GM23338 (cell line): ENCODE measurements around the gene PLD5. TPM values are rescaled to one million over a fixed set of nuclear protein-coding genes. Genes with fewer than 3 reads are reported as not detected.

Experiments
- ATAC-seq: fragments of 200-7000 bp; cut with Tn5 transposase; 3 replicates; pipeline ENCODE4 v1.9.1; 2020
- DNase-seq: peaks from one replicate; pipeline ENCODE4 v3.0.0-alpha.2; 2015; ENCODE audit warnings: low spot score
- H2AFZ ChIP-seq: fragments of 200-600 bp; sonication (generic); 2 replicates; pipeline ENCODE4 v1.8.0; 2016; ENCODE audit warnings: antibody characterized with exemption, mild to moderate bottlenecking, moderate library complexity
- H3F3A ChIP-seq: fragments of 200-600 bp; sonication (generic); replicated peaks from 2 replicates; pipeline ENCODE4 v1.8.0; 2017; ENCODE audit warnings: antibody characterized with exemption, mixed run types, low read depth
- H3K27ac ChIP-seq: fragments of 200-600 bp; sonication (generic); 2 replicates; pipeline ENCODE4 v1.6.1; 2016; ENCODE audit warnings: low read depth
- H3K27me3 ChIP-seq: fragments of 200-600 bp; sonication (generic); 2 replicates; pipeline ENCODE4 v1.8.0; 2016; ENCODE audit warnings: mild to moderate bottlenecking, mixed run types, moderate library complexity; ENCODE audit not compliant: insufficient read depth
- H3K36me3 ChIP-seq: fragments of 200-600 bp; sonication (generic); 2 replicates; pipeline ENCODE4 v1.8.0; 2016; ENCODE audit warnings: mild to moderate bottlenecking; ENCODE audit not compliant: insufficient read depth
- H3K4me1 ChIP-seq: fragments of 200-600 bp; sonication (generic); 2 replicates; pipeline ENCODE4 v1.8.0; 2016; ENCODE audit warnings: mild to moderate bottlenecking, moderate library complexity; ENCODE audit not compliant: insufficient read depth
- H3K4me2 ChIP-seq: fragments of 200-600 bp; sonication (generic); 2 replicates; pipeline ENCODE4 v1.7.1; 2017; ENCODE audit warnings: mixed run types
- H3K4me3 ChIP-seq: fragments of 200-600 bp; sonication (generic); 2 replicates; pipeline ENCODE4 v1.6.1; 2016; ENCODE audit warnings: mixed run types
- H3K79me2 ChIP-seq: fragments of 200-600 bp; sonication (generic); replicated peaks from 2 replicates; pipeline ENCODE4 v1.8.0; 2017; ENCODE audit warnings: mild to moderate bottlenecking; ENCODE audit not compliant: insufficient read depth
- H3K9me2 ChIP-seq: fragments of 200-600 bp; sonication (generic); 2 replicates; pipeline ENCODE4 v1.8.0; 2017; ENCODE audit not compliant: insufficient read depth
- H4K20me1 ChIP-seq: fragments of 200-600 bp; sonication (generic); replicated peaks from 2 replicates; pipeline ENCODE4 v1.8.0; 2017; ENCODE audit warnings: mild to moderate bottlenecking; ENCODE audit not compliant: insufficient read depth
- H3K27ac Mint-ChIP-seq: 2 replicates; pipeline ENCODE4 v1.8.0; 2020; ENCODE audit warnings: inconsistent platforms, mild to moderate bottlenecking, moderate library complexity, mixed read lengths
- H3K27me3 Mint-ChIP-seq: 3 replicates; pipeline ENCODE4 v1.8.0; 2022; ENCODE audit warnings: low read depth, mild to moderate bottlenecking, moderate library complexity, mixed read lengths, inconsistent platforms; ENCODE audit not compliant: insufficient read depth, poor library complexity
- H3K36me3 Mint-ChIP-seq: 3 replicates; pipeline ENCODE4 v1.8.0; 2021; ENCODE audit warnings: low read depth, mild to moderate bottlenecking, inconsistent platforms, moderate library complexity, mixed read lengths
- H3K4me1 Mint-ChIP-seq: 3 replicates; pipeline ENCODE4 v1.8.0; 2020; ENCODE audit warnings: mild to moderate bottlenecking, inconsistent platforms, mixed read lengths
- H3K4me3 Mint-ChIP-seq: 3 replicates; pipeline ENCODE4 v1.8.0; 2021; ENCODE audit warnings: moderate library complexity, mild to moderate bottlenecking, inconsistent platforms, mixed read lengths
- H3K9me3 Mint-ChIP-seq: 3 replicates; pipeline ENCODE4 v1.8.0; 2020; ENCODE audit warnings: moderate library complexity, mild to moderate bottlenecking, inconsistent platforms, mixed read lengths
- CREB1 ChIP-seq: fragments of 250-450 bp; sonication (Bioruptor Pico); IDR thresholded peaks from 2 replicates; pipeline ENCODE4 v1.5.0; 2020; ENCODE audit warnings: low read depth, mild to moderate bottlenecking, moderate library complexity
- EZH2 ChIP-seq: fragments of 200-600 bp; sonication (generic); IDR thresholded peaks from one replicate; pipeline ENCODE4 v1.8.0; 2017; ENCODE audit warnings: antibody characterized with exemption, mild to moderate bottlenecking, low read depth; ENCODE audit not compliant: unreplicated experiment
- EZH2phosphoT487 ChIP-seq: fragments of 200-600 bp; sonication (generic); IDR thresholded peaks from one replicate; pipeline ENCODE4 v1.8.1; 2018; ENCODE audit warnings: antibody characterized with exemption; ENCODE audit not compliant: unreplicated experiment
- JUNB ChIP-seq: IDR thresholded peaks from one replicate; pipeline ENCODE4 v1.6.1; 2016; ENCODE audit warnings: antibody characterized with exemption; ENCODE audit not compliant: unreplicated experiment
- POLR2AphosphoS5 ChIP-seq: IDR thresholded peaks from 2 replicates; pipeline ENCODE4 v1.6.1; 2016; ENCODE audit warnings: antibody characterized with exemption, low read depth
- STAT1 ChIP-seq: IDR thresholded peaks from one replicate; pipeline ENCODE4 v1.6.1; 2016; ENCODE audit warnings: antibody characterized with exemption; ENCODE audit not compliant: unreplicated experiment
- ZNF114 ChIP-seq: fragments of 250-450 bp; sonication (Bioruptor Pico); IDR thresholded peaks from 2 replicates; pipeline ENCODE4 v1.5.0; 2020; ENCODE audit warnings: mild to moderate bottlenecking, moderate library complexity
- ZNF331 ChIP-seq: fragments of 250-450 bp; sonication (Bioruptor Pico); IDR thresholded peaks from 2 replicates; pipeline ENCODE4 v1.5.0; 2020; ENCODE audit warnings: low read depth, mild to moderate bottlenecking, moderate library complexity
- polyA plus RNA-seq: library from polyadenylated mRNA; unstranded; fragments of >200 nt; fragmentation: Nextera tagmentation; extraction: Ambion mirVana; gene quantifications from 2 replicates; pipeline ENCODE4 v1.2.1, GENCODE V29; 2016
- total RNA-seq: library from RNA; depleted of rRNA; stranded (reverse); fragments of >200 nt; shearing (Covaris generic); gene quantifications from 2 replicates; pipeline ENCODE4 v1.2.3, GENCODE V29; 2014
- TF ChIP-seq, protein P1 (sequence below): IDR thresholded peaks from one replicate; pipeline ENCODE4 v1.6.1; 2018; ENCODE audit warnings: antibody characterized with exemption; ENCODE audit not compliant: unreplicated experiment
- TF ChIP-seq, protein P2 (sequence below): fragments of 250-450 bp; sonication (Bioruptor Pico); IDR thresholded peaks from 2 replicates; pipeline ENCODE4 v1.5.0; 2020; ENCODE audit warnings: mild to moderate bottlenecking, moderate library complexity
- TF ChIP-seq, protein P3 (sequence below), 2 experiments: fragments of 200-600 bp in 1 of 2; sonication (generic) in 1 of 2; conservative IDR thresholded peaks; 2 replicates each; pipeline versions ENCODE4 v1.5.1 to v1.6.1; 2016 to 2017; ENCODE audit warnings: antibody characterized with exemption in 2 of 2, low read depth in 2 of 2, mild to moderate bottlenecking in 2 of 2, moderate library complexity in 1 of 2
- TF ChIP-seq, protein P4 (sequence below): IDR thresholded peaks from 2 replicates; pipeline ENCODE4 v1.6.1; 2016; ENCODE audit warnings: antibody characterized with exemption

PLD5 gene
- total and polyA plus RNA-seq, 2 experiments from 2014 or later: 5.5 to 5.8 TPM

DNA sequence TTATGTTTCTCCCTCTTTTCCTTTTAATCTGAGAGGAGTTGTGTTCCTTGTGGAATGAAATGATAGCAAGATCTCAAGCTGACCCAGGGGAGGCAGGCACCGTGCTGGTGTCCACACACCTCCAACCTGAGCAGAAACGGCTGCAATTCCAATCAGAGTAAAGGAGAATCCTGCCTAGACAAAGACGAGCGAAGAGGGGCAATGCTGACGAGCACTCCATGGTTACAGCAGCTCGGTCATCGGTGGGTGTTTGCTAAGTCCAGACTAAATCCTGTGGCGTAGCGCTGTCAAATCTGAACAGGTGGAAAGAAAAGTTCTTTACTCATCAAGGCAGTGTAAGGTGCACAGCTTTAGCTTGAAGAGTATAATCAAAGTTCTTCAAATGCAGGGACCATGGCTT lies 74.8 kb downstream of the PLD5 start (continued):
- TF ChIP-seq EZH2: no peak
- TF ChIP-seq STAT1: no peak
- TF ChIP-seq, protein P1, sequence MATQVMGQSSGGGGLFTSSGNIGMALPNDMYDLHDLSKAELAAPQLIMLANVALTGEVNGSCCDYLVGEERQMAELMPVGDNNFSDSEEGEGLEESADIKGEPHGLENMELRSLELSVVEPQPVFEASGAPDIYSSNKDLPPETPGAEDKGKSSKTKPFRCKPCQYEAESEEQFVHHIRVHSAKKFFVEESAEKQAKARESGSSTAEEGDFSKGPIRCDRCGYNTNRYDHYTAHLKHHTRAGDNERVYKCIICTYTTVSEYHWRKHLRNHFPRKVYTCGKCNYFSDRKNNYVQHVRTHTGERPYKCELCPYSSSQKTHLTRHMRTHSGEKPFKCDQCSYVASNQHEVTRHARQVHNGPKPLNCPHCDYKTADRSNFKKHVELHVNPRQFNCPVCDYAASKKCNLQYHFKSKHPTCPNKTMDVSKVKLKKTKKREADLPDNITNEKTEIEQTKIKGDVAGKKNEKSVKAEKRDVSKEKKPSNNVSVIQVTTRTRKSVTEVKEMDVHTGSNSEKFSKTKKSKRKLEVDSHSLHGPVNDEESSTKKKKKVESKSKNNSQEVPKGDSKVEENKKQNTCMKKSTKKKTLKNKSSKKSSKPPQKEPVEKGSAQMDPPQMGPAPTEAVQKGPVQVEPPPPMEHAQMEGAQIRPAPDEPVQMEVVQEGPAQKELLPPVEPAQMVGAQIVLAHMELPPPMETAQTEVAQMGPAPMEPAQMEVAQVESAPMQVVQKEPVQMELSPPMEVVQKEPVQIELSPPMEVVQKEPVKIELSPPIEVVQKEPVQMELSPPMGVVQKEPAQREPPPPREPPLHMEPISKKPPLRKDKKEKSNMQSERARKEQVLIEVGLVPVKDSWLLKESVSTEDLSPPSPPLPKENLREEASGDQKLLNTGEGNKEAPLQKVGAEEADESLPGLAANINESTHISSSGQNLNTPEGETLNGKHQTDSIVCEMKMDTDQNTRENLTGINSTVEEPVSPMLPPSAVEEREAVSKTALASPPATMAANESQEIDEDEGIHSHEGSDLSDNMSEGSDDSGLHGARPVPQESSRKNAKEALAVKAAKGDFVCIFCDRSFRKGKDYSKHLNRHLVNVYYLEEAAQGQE: no peak
- TF ChIP-seq EZH2phosphoT487: no peak
- TF ChIP-seq ZNF331: no peak
- no peak for TF ChIP-seq CREB1

DNA sequence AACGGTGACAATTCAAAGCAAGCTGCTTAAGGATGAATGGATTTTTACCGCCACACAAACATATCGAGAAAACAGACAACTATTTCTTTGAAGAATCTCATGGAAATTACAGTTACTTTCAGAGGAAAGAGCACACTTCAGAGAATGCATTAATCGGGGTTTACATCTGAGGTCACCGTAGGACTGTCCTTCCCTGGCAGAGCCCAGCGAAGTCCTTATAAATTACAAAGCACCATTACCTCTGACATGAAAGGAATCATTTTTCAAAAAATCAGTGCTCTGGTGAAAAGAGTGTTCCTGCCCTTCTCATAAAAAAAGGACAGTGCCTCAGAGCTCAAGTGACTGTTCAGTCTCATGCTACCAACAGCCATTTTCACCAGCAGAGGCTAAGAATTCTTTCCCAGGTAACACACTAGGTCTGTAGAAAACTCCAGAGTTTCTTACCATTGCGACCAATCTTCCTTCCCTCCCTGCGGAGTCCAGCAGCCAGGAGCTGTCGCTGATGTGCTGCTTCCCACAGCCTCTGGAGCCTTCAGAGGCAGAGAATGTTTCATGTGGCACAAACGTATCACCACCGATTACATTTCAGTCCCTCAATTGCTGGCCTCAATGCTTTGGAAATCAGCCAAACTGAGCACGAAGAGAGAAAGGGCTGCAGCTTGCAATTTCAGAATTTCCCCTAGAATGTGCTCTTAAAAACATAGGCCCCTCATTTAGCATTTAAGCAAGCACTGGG lies 75.4 kb downstream of the PLD5 start:
- no peaks in the 10 kb centered on the region for H3K36me3 ChIP-seq
- peak; percentile 53 for ATAC-seq
- Mint-ChIP-seq H3K9me3 (no peaks in the 10 kb centered on the region), H3K4me3 (no peak overlapping the region), H3K27ac (no peak overlapping the region; the same call in none of the 2 replicates), H3K4me1 (peaks cover 37% of the 10 kb centered on the region), H3K27me3 (peaks cover 8% of the 10 kb centered on the region), H3K36me3 (no peaks in the 10 kb centered on the region; the same call in 2 of the 3 replicates)
- peak overlapping the region; percentile 83 for H3K27ac ChIP-seq
- H3K27me3 ChIP-seq: no peaks in the 10 kb centered on the region
- H4K20me1 ChIP-seq: no peaks in the 10 kb centered on the region
- H3K9me2 ChIP-seq: no peaks in the 10 kb centered on the region
- peak; percentile 20 for DNase-seq
- no peaks in the 10 kb centered on the region for H3F3A ChIP-seq
- H3K79me2 ChIP-seq: no peaks in the 10 kb centered on the region
- H2AFZ ChIP-seq: peak overlapping the region; percentile 0; the same call in 1 of the 2 replicates
- H3K4me2 ChIP-seq: peak overlapping the region; percentile 26; the same call in 1 of the 2 replicates
- H3K4me3 ChIP-seq: no peak overlapping the region
- H3K4me1 ChIP-seq: peaks cover 47% of the 10 kb centered on the region
- TF ChIP-seq CREB1 (no peak), EZH2 (no peak), POLR2AphosphoS5 (no peak), EZH2phosphoT487 (no peak), ZNF114 (CRISPR knock-in tag) (no peak), JUNB (no peak)
- TF ChIP-seq, protein P2, sequence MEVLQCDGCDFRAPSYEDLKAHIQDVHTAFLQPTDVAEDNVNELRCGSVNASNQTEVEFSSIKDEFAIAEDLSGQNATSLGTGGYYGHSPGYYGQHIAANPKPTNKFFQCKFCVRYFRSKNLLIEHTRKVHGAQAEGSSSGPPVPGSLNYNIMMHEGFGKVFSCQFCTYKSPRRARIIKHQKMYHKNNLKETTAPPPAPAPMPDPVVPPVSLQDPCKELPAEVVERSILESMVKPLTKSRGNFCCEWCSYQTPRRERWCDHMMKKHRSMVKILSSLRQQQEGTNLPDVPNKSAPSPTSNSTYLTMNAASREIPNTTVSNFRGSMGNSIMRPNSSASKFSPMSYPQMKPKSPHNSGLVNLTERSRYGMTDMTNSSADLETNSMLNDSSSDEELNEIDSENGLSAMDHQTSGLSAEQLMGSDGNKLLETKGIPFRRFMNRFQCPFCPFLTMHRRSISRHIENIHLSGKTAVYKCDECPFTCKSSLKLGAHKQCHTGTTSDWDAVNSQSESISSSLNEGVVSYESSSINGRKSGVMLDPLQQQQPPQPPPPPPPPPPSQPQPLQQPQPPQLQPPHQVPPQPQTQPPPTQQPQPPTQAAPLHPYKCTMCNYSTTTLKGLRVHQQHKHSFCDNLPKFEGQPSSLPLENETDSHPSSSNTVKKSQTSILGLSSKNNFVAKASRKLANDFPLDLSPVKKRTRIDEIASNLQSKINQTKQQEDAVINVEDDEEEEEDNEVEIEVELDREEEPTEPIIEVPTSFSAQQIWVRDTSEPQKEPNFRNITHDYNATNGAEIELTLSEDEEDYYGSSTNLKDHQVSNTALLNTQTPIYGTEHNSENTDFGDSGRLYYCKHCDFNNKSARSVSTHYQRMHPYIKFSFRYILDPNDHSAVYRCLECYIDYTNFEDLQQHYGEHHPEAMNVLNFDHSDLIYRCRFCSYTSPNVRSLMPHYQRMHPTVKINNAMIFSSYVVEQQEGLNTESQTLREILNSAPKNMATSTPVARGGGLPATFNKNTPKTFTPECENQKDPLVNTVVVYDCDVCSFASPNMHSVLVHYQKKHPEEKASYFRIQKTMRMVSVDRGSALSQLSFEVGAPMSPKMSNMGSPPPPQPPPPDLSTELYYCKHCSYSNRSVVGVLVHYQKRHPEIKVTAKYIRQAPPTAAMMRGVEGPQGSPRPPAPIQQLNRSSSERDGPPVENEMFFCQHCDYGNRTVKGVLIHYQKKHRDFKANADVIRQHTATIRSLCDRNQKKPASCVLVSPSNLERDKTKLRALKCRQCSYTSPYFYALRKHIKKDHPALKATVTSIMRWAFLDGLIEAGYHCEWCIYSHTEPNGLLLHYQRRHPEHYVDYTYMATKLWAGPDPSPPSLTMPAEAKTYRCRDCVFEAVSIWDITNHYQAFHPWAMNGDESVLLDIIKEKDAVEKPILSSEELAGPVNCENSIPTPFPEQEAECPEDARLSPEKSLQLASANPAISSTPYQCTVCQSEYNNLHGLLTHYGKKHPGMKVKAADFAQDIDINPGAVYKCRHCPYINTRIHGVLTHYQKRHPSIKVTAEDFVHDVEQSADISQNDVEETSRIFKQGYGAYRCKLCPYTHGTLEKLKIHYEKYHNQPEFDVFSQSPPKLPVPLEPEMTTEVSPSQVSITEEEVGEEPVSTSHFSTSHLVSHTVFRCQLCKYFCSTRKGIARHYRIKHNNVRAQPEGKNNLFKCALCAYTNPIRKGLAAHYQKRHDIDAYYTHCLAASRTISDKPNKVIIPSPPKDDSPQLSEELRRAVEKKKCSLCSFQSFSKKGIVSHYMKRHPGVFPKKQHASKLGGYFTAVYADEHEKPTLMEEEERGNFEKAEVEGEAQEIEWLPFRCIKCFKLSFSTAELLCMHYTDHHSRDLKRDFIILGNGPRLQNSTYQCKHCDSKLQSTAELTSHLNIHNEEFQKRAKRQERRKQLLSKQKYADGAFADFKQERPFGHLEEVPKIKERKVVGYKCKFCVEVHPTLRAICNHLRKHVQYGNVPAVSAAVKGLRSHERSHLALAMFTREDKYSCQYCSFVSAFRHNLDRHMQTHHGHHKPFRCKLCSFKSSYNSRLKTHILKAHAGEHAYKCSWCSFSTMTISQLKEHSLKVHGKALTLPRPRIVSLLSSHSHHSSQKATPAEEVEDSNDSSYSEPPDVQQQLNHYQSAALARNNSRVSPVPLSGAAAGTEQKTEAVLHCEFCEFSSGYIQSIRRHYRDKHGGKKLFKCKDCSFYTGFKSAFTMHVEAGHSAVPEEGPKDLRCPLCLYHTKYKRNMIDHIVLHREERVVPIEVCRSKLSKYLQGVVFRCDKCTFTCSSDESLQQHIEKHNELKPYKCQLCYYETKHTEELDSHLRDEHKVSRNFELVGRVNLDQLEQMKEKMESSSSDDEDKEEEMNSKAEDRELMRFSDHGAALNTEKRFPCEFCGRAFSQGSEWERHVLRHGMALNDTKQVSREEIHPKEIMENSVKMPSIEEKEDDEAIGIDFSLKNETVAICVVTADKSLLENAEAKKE (CRISPR knock-in tag): no peak
- TF ChIP-seq, protein P3, sequence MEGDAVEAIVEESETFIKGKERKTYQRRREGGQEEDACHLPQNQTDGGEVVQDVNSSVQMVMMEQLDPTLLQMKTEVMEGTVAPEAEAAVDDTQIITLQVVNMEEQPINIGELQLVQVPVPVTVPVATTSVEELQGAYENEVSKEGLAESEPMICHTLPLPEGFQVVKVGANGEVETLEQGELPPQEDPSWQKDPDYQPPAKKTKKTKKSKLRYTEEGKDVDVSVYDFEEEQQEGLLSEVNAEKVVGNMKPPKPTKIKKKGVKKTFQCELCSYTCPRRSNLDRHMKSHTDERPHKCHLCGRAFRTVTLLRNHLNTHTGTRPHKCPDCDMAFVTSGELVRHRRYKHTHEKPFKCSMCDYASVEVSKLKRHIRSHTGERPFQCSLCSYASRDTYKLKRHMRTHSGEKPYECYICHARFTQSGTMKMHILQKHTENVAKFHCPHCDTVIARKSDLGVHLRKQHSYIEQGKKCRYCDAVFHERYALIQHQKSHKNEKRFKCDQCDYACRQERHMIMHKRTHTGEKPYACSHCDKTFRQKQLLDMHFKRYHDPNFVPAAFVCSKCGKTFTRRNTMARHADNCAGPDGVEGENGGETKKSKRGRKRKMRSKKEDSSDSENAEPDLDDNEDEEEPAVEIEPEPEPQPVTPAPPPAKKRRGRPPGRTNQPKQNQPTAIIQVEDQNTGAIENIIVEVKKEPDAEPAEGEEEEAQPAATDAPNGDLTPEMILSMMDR (conservative IDR thresholded peaks at IDR 0.05; ENCODE audit: low read depth in 2 of 2): no peak
- TF ChIP-seq, protein P4, sequence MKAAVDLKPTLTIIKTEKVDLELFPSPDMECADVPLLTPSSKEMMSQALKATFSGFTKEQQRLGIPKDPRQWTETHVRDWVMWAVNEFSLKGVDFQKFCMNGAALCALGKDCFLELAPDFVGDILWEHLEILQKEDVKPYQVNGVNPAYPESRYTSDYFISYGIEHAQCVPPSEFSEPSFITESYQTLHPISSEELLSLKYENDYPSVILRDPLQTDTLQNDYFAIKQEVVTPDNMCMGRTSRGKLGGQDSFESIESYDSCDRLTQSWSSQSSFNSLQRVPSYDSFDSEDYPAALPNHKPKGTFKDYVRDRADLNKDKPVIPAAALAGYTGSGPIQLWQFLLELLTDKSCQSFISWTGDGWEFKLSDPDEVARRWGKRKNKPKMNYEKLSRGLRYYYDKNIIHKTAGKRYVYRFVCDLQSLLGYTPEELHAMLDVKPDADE: no peak
